GM18861 (cell line): Measurements from ENCODE around the gene ADAMTS17.

ENCODE experiments used
- ATAC-seq: cut with Tn5 transposase; IDR thresholded peaks from one replicate; pipeline ENCODE4 v1.9.1; 2021; ENCODE audit not compliant: unreplicated experiment

Gene ADAMTS17

GRCh38 chr15:100175406-100176114 lies 166.2 kb downstream of the ADAMTS17 start:
- no peak for ATAC-seq

GRCh38 chr15:100174904-100175275 lies 166.9 kb downstream of the ADAMTS17 start:
- ATAC-seq, result no peak

- no peak for ATAC-seq
Measured at GRCh38 chr15:100174159-100174903, 167.4 kb downstream of the ADAMTS17 start.

- ATAC-seq, result no peak
Measured at GRCh38 chr15:100172356-100173024, 169.3 kb downstream of the ADAMTS17 start.

GRCh38 chr15:100171411-100171810 lies 170.4 kb downstream of the ADAMTS17 start:
- ATAC-seq, result no peak

GRCh38 chr15:100170291-100171210 lies 171.2 kb downstream of the ADAMTS17 start:
- peak; percentile 90 for ATAC-seq

GRCh38 chr15:100169615-100170290 lies 172.0 kb downstream of the ADAMTS17 start:
- ATAC-seq, result no peak

- no peak for ATAC-seq
Measured at GRCh38 chr15:100168787-100169186, 173.0 kb downstream of the ADAMTS17 start.

- no peak for ATAC-seq
Measured at GRCh38 chr15:100167884-100168375, 173.8 kb downstream of the ADAMTS17 start.

- no peak for ATAC-seq
Measured at GRCh38 chr15:100166313-100166712, 175.5 kb downstream of the ADAMTS17 start.

- ATAC-seq, result no peak
Measured at GRCh38 chr15:100163961-100164360, 177.8 kb downstream of the ADAMTS17 start.

- ATAC-seq, result no peak
Measured at GRCh38 chr15:100160953-100161352, 180.8 kb downstream of the ADAMTS17 start.

GRCh38 chr15:100159436-100159835 lies 182.3 kb downstream of the ADAMTS17 start:
- ATAC-seq, result no peak

- ATAC-seq, result no peak
Measured at GRCh38 chr15:100158356-100158755, 183.4 kb downstream of the ADAMTS17 start.

GRCh38 chr15:100156201-100156600 lies 185.6 kb downstream of the ADAMTS17 start:
- no peak for ATAC-seq

GRCh38 chr15:100154338-100154737 lies 187.4 kb downstream of the ADAMTS17 start:
- no peak for ATAC-seq

- ATAC-seq, result no peak
Measured at GRCh38 chr15:100152463-100152862, 189.3 kb downstream of the ADAMTS17 start.

- no peak for ATAC-seq
Measured at GRCh38 chr15:100150906-100151305, 190.9 kb downstream of the ADAMTS17 start.

- no peak for ATAC-seq
Measured at GRCh38 chr15:100147828-100148227, 193.9 kb downstream of the ADAMTS17 start.

GRCh38 chr15:100143378-100143777 lies 198.4 kb downstream of the ADAMTS17 start:
- no peak for ATAC-seq
